Breast epithelium (tissue), 3 donors: ENCODE results near the gene ADAM20.

Source experiments
- POLR2A ChIP-seq: fragments of 450-650 bp; IDR thresholded peaks from one replicate; pipeline ENCODE4 v1.6.1; 2016; ENCODE audit warnings: antibody characterized with exemption, mild to moderate bottlenecking, moderate library complexity
- TF ChIP-seq, protein P1 (sequence below), 3 donors: fragments of 450-650 bp; IDR thresholded peaks; one replicate each; pipeline ENCODE4 v1.5.1; 2016 to 2017; ENCODE audit warnings: antibody characterized with exemption in 3 of 3, mild to moderate bottlenecking in 3 of 3, moderate library complexity in 3 of 3

DNA sequence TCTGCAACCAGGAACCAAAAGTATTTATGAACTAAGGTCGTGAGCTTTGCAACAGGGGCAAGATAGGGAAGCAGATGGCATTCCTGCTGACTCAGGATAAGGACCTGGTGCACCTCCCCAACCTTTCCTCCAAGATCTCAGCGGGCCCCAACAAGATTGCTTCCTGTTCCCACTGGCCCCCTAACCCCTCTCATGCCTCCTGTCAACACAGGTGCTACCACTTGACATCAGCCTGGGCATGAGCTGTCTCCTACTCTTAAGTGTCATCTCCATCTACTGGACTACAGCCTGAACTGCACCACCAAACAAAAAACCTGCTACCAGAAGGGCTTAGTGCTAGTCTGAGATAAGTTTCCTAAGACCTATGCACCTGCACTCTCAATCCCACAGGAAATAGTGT, 33.0 kb upstream of the ADAM20 start:
- TF ChIP-seq, protein P1, sequence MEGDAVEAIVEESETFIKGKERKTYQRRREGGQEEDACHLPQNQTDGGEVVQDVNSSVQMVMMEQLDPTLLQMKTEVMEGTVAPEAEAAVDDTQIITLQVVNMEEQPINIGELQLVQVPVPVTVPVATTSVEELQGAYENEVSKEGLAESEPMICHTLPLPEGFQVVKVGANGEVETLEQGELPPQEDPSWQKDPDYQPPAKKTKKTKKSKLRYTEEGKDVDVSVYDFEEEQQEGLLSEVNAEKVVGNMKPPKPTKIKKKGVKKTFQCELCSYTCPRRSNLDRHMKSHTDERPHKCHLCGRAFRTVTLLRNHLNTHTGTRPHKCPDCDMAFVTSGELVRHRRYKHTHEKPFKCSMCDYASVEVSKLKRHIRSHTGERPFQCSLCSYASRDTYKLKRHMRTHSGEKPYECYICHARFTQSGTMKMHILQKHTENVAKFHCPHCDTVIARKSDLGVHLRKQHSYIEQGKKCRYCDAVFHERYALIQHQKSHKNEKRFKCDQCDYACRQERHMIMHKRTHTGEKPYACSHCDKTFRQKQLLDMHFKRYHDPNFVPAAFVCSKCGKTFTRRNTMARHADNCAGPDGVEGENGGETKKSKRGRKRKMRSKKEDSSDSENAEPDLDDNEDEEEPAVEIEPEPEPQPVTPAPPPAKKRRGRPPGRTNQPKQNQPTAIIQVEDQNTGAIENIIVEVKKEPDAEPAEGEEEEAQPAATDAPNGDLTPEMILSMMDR (IDR thresholded peaks at IDR 0.05), result no peak
- no peak for TF ChIP-seq POLR2A
